ENCODE measurements around the gene ADAM22.

DNA sequence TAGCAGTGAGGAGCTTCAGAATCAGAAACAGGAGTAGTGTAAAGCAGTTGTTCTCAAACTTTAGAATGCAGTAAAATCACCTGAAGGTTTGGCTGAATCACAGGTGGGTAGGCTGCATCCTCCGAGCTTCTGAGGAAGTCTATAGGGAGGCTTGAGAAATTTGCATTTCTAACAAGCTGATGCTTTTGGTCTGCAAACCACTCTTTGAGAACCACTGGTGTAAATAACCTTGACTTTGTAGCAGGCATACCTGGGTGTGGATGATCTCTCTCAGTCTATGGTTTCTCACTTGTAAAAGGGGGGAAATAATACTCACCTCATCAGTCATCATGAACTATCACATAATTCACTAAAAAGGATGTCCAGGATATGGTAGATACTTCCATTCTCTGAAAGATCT lies 167.7 kb downstream of the ADAM22 start:
- TF ChIP-seq, protein P1, sequence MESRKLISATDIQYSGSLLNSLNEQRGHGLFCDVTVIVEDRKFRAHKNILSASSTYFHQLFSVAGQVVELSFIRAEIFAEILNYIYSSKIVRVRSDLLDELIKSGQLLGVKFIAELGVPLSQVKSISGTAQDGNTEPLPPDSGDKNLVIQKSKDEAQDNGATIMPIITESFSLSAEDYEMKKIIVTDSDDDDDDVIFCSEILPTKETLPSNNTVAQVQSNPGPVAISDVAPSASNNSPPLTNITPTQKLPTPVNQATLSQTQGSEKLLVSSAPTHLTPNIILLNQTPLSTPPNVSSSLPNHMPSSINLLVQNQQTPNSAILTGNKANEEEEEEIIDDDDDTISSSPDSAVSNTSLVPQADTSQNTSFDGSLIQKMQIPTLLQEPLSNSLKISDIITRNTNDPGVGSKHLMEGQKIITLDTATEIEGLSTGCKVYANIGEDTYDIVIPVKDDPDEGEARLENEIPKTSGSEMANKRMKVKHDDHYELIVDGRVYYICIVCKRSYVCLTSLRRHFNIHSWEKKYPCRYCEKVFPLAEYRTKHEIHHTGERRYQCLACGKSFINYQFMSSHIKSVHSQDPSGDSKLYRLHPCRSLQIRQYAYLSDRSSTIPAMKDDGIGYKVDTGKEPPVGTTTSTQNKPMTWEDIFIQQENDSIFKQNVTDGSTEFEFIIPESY (IDR thresholded peaks at IDR 0.05; ENCODE audit: borderline replicate concordance, low read depth) = no peak
- TF ChIP-seq, protein P2, sequence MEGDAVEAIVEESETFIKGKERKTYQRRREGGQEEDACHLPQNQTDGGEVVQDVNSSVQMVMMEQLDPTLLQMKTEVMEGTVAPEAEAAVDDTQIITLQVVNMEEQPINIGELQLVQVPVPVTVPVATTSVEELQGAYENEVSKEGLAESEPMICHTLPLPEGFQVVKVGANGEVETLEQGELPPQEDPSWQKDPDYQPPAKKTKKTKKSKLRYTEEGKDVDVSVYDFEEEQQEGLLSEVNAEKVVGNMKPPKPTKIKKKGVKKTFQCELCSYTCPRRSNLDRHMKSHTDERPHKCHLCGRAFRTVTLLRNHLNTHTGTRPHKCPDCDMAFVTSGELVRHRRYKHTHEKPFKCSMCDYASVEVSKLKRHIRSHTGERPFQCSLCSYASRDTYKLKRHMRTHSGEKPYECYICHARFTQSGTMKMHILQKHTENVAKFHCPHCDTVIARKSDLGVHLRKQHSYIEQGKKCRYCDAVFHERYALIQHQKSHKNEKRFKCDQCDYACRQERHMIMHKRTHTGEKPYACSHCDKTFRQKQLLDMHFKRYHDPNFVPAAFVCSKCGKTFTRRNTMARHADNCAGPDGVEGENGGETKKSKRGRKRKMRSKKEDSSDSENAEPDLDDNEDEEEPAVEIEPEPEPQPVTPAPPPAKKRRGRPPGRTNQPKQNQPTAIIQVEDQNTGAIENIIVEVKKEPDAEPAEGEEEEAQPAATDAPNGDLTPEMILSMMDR (IDR thresholded peaks at IDR 0.05) = no peak
- TF ChIP-seq FOXM1 (IDR thresholded peaks at IDR 0.05; ENCODE audit: low read depth) (no peak), CHD2 (IDR thresholded peaks at IDR 0.05; ENCODE audit: low read length, partially characterized antibody) (no peak)
- TF ChIP-seq, protein P3, sequence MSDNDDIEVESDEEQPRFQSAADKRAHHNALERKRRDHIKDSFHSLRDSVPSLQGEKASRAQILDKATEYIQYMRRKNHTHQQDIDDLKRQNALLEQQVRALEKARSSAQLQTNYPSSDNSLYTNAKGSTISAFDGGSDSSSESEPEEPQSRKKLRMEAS (IDR thresholded peaks at IDR 0.05; ENCODE audit: low read depth) = no peak

Data from SK-N-SH (cell line).